Brain microvascular endothelial cell (primary cell): ENCODE results near the gene TSC2.
A peak's percentile ranks its signal among the peaks of the same experiment; 100 is the strongest.

Experiments
- DNase-seq: peaks from one replicate; pipeline ENCODE4 v3.0.0-alpha.2; 2020
- H3K27ac ChIP-seq: fragments of 250-450 bp; sonication (Bioruptor Pico); 2 replicates; pipeline ENCODE4 v1.5.1; 2020; ENCODE audit warnings: mild to moderate bottlenecking, moderate library complexity
- H3K27me3 ChIP-seq: fragments of 250-450 bp; sonication (Bioruptor Pico); replicated peaks from 2 replicates; pipeline ENCODE4 v1.5.1; 2020; ENCODE audit warnings: mild to moderate bottlenecking
- H3K36me3 ChIP-seq: fragments of 250-450 bp; sonication (Bioruptor Pico); replicated peaks from 2 replicates; pipeline ENCODE4 v1.5.1; 2020; ENCODE audit warnings: mild to moderate bottlenecking
- H3K4me3 ChIP-seq: 2 replicates; pipeline ENCODE4 v1.5.1; 2011; ENCODE audit warnings: low read depth, mild to moderate bottlenecking, control low read depth, low read length, moderate library complexity
- in situ Hi-C: cut with HindIII; loops from 2 replicates; pipeline ENCODE4 v1.10.0; 2017; ENCODE audit warnings: low sequenced_read_pairs, low pct_ligation_motif_present
- TF ChIP-seq, protein P1 (sequence below): IDR thresholded peaks from 2 replicates; pipeline ENCODE4 v1.5.1; 2011; ENCODE audit warnings: low read depth, mild to moderate bottlenecking, moderate library complexity, low read length, control low read depth, inconsistent platforms; ENCODE audit errors: missing control alignments

TSC2 gene

GRCh38 chr16:2005646-2006045 is 42.1 kb upstream of the TSC2 start:
- Histone ChIP-seq H3K36me3 (peaks cover 30% of the 10 kb centered on the region), H3K4me3 (no peak overlapping the region), H3K27ac (no peak overlapping the region), H3K27me3 (no peaks in the 10 kb centered on the region)
- in situ Hi-C loops = no loop called here
- no peak for DNase-seq
- TF ChIP-seq, protein P1, sequence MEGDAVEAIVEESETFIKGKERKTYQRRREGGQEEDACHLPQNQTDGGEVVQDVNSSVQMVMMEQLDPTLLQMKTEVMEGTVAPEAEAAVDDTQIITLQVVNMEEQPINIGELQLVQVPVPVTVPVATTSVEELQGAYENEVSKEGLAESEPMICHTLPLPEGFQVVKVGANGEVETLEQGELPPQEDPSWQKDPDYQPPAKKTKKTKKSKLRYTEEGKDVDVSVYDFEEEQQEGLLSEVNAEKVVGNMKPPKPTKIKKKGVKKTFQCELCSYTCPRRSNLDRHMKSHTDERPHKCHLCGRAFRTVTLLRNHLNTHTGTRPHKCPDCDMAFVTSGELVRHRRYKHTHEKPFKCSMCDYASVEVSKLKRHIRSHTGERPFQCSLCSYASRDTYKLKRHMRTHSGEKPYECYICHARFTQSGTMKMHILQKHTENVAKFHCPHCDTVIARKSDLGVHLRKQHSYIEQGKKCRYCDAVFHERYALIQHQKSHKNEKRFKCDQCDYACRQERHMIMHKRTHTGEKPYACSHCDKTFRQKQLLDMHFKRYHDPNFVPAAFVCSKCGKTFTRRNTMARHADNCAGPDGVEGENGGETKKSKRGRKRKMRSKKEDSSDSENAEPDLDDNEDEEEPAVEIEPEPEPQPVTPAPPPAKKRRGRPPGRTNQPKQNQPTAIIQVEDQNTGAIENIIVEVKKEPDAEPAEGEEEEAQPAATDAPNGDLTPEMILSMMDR = peak; percentile 54

GRCh38 chr16:2006317-2006716 is 41.5 kb upstream of the TSC2 start:
- in situ Hi-C loops = no loop called here
- Histone ChIP-seq H3K36me3 (peaks cover 24% of the 10 kb centered on the region), H3K27ac (no peak overlapping the region), H3K27me3 (no peaks in the 10 kb centered on the region), H3K4me3 (no peak overlapping the region)
- DNase-seq = no peak
- TF ChIP-seq, protein P1 = no peak

DNA sequence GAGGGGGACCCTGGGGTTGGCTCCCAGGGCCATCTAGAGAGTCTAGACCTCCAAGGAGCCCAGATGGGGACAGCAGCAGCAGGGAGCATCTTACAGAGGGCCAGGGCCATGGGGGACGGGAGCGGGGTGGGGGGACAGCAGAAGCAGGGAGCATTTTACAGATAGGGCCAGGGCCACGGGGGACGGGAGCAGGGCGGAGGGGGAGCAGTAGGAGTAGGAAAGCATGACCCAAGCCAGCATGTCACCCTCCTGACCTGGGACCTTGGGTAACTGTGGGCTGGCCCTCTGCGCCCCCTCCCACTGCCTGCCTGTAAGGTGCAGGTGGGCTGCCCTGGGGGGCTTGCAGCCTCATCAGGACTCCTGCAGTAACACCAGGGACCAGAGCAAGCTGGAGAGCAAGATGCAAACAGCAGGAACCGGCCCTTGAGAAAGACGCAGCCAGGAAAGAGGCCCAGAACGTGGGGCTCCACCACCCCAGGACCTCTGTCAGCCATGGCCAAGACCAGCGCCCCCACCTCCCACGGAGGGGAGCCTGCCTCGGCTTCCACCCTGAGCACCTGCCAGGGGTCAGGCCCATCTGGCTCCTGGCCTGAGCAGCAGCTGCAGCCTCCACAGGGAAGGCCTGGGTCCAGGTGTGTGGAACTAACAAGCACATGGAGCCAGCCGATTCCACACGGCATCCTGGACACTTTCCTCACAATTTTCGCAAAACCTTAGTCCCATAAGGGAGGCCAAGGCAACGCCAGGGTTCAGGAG is 40.5 kb upstream of the TSC2 start:
- no peaks in the 10 kb centered on the region for H3K27me3 ChIP-seq
- H3K27ac ChIP-seq = no peak overlapping the region
- TF ChIP-seq, protein P1 = no peak
- peak overlapping the region; percentile 73 for H3K4me3 ChIP-seq
- in situ Hi-C loops = no loop called here
- H3K36me3 ChIP-seq = peaks cover 14% of the 10 kb centered on the region
- no peak for DNase-seq

DNA sequence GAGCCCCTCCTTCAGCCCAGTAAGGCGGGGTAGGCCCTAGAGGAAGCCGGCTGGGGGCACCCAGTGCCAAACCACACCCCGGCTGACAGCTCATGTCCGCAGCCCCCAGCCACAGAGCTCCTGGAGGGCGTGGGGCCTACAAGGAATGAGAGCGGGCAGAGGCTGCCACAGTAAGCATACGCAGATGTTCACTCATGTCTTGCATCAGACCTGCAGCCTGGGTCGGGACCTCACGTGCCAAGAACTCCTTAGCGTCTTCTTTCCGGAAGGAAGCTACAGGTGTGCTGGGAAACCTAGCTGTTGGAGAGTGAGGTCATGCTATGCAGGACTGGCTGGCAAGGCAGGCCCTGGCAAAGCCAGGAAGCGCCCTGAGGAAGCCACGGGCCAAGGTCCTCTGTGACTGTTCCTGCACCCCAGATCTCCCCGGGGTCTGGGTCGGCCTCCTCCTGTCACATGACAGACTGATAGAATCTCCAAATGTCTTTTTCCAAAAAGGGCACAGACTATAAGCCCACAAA is 39.7 kb upstream of the TSC2 start:
- H3K36me3 ChIP-seq = peaks cover 6% of the 10 kb centered on the region

GRCh38 chr16:2008631-2009163 is 39.1 kb upstream of the TSC2 start:
- Histone ChIP-seq H3K27ac (peak overlapping the region; percentile 69), H3K4me3 (peak overlapping the region; percentile 73), H3K27me3 (no peaks in the 10 kb centered on the region), H3K36me3 (no peaks in the 10 kb centered on the region)
- in situ Hi-C loops = no loop called here
- TF ChIP-seq, protein P1 = no peak
- DNase-seq = no peak

More for the DNA sequence above, 39.7 kb upstream of the TSC2 start:
- H3K4me3 ChIP-seq = peak overlapping the region; percentile 73
- H3K27me3 ChIP-seq = no peaks in the 10 kb centered on the region
- in situ Hi-C loops = no loop called here
- no peak for DNase-seq
- TF ChIP-seq, protein P1 = no peak
- no peak overlapping the region for H3K27ac ChIP-seq
